GM23248 (cell line): ENCODE data around the gene ACTL10.

Experiments used
- EZH2 ChIP-seq: fragments of 200-600 bp; sonication (generic); IDR thresholded peaks from 2 replicates; pipeline ENCODE4 v1.6.1; 2018; ENCODE audit warnings: antibody characterized with exemption, mild to moderate bottlenecking; ENCODE audit not compliant: insufficient read depth, poor library complexity, severe bottlenecking
- EZH2phosphoT487 ChIP-seq: fragments of 200-600 bp; sonication (generic); IDR thresholded peaks from 2 replicates; pipeline ENCODE4 v1.6.1; 2018; ENCODE audit warnings: antibody characterized with exemption, moderate library complexity, mild to moderate bottlenecking, low read depth; ENCODE audit not compliant: insufficient read depth

GRCh38 chr20:33667245-33667675, 517 bp downstream of the ACTL10 start:
- TF ChIP-seq EZH2phosphoT487 (no peak), EZH2 (no peak)
